ENCODE measurements around the gene HDHD5. TPM values are rescaled to one million over a fixed set of nuclear protein-coding genes. Genes with fewer than 3 reads are reported as not detected.

HDHD5 gene
- total RNA-seq, 1 donor from 2014 or later, result 67.1 TPM

GRCh38 chr22:17120711-17121232 is 38.3 kb downstream of the HDHD5 start:
- peak overlapping the region; percentile 48 for H3K4me3 ChIP-seq (ENCODE audit: low read depth, low read length)
- no peak for TF ChIP-seq CTCF (conservative IDR thresholded peaks at IDR 0.05; ENCODE audit: low read depth, low read length)
- DNase-seq (ENCODE audit: low read depth), result no peak

DNA sequence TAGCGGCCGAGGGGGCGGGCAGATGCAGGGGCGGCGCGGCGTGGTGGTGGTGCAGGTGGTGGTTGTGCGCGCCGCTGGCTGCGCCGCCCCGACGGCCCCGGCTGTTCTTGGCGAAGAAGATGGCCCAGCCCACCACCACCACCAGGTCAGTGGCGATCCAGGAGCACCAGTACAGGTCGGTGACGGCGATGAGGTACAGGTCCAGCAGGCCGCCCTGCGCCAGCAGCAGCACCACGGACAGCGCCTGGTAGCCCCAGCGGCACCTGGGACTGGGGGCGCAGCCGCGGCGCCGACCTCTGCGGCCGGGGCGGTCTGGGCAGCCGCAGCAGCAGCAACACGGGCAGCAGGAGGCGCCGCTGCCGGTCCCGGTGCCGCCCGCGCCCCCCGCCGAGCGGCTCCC is 38.8 kb downstream of the HDHD5 start:
- H3K4me3 ChIP-seq (ENCODE audit: low read depth, low read length), result no peak overlapping the region
- no peak for DNase-seq (ENCODE audit: low read depth)
- TF ChIP-seq CTCF (conservative IDR thresholded peaks at IDR 0.05; ENCODE audit: low read depth, low read length), result no peak

- peak; percentile 29 for TF ChIP-seq CTCF (conservative IDR thresholded peaks at IDR 0.05; ENCODE audit: low read depth, low read length)
- H3K4me3 ChIP-seq (ENCODE audit: low read depth, low read length), result no peak overlapping the region
- DNase-seq (ENCODE audit: low read depth), result no peak
These were observed 39.4 kb downstream of the HDHD5 start for GRCh38 chr22:17119481-17120202.

DNA sequence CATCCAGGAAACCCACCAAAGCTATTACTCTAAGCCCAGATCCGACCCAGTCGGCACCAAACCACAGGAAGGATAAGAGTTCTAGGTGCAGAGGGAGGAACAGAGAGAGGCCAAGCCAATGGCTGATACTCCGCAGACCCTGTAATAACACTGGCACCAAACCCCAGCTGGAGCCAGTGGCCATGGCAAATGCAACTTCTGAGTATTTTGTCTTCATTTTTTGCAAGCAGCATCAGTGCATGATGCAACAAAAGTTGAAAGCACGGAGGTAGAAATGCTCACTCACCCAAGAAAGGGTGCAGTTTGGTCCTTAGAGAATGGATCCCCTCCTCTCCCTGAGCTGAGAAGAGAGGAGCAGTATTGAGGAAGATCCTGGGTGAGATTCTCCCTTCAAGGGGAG is 40.7 kb downstream of the HDHD5 start:
- TF ChIP-seq CTCF (conservative IDR thresholded peaks at IDR 0.05; ENCODE audit: low read depth, low read length), result no peak
- DNase-seq (ENCODE audit: low read depth), result no peak

GRCh38 chr22:17117890-17118289 is 41.2 kb downstream of the HDHD5 start:
- TF ChIP-seq CTCF (conservative IDR thresholded peaks at IDR 0.05; ENCODE audit: low read depth, low read length), result no peak
- no peak overlapping the region for H3K4me3 ChIP-seq (ENCODE audit: low read depth, low read length)
- no peak for DNase-seq (ENCODE audit: low read depth)

More for the DNA sequence above, 40.7 kb downstream of the HDHD5 start:
- H3K4me3 ChIP-seq (ENCODE audit: low read depth, low read length), result no peak overlapping the region

- no peak overlapping the region for H3K4me3 ChIP-seq (ENCODE audit: low read depth, low read length)
- DNase-seq (ENCODE audit: low read depth), result no peak
- TF ChIP-seq CTCF (conservative IDR thresholded peaks at IDR 0.05; ENCODE audit: low read depth, low read length), result no peak
These were observed 41.7 kb downstream of the HDHD5 start for GRCh38 chr22:17117400-17117799.
